ENCODE data around the gene KRTAP10-1.

KRTAP10-1 gene

GRCh38 chr21:44500111-44500510 is 39.9 kb downstream of the KRTAP10-1 start:
- DNase-seq = no peak

GRCh38 chr21:44499631-44500030 is 40.4 kb downstream of the KRTAP10-1 start:
- no peak for DNase-seq

- no peak for DNase-seq
Observed at GRCh38 chr21:44499211-44499560, 40.8 kb downstream of the KRTAP10-1 start.

GRCh38 chr21:44498280-44499210 is 41.5 kb downstream of the KRTAP10-1 start:
- DNase-seq = no peak

GRCh38 chr21:44497703-44498126 is 42.3 kb downstream of the KRTAP10-1 start:
- no peak for DNase-seq

GRCh38 chr21:44496564-44497550 is 43.1 kb downstream of the KRTAP10-1 start:
- DNase-seq = no peak

- DNase-seq = no peak
Observed at GRCh38 chr21:44495611-44496563, 44.1 kb downstream of the KRTAP10-1 start.

- DNase-seq = no peak
Observed at GRCh38 chr21:44494956-44495355, 45.0 kb downstream of the KRTAP10-1 start.

GRCh38 chr21:44494418-44494817 is 45.6 kb downstream of the KRTAP10-1 start:
- DNase-seq = no peak

- no peak for DNase-seq
Observed at GRCh38 chr21:44492567-44493385, 47.2 kb downstream of the KRTAP10-1 start.

- DNase-seq = no peak
Observed at GRCh38 chr21:44490816-44491215, 49.2 kb downstream of the KRTAP10-1 start.

GRCh38 chr21:44490405-44490804 is 49.6 kb downstream of the KRTAP10-1 start:
- no peak for DNase-seq

- DNase-seq = no peak
Observed at GRCh38 chr21:44489962-44490361, 50.0 kb downstream of the KRTAP10-1 start.
